Body of pancreas (tissue), 2 donors: ENCODE data around the gene SPDYE17. TPM values are rescaled to one million over a fixed set of nuclear protein-coding genes. Genes with fewer than 3 reads are reported as not detected.

Experiments used
- small RNA-seq: library from RNA; depleted of rRNA; stranded (forward); fragments of <200 nt; gene quantifications from one replicate; pipeline ENCODE3, GENCODE V24; 2016
- total RNA-seq, 2 donors: library from RNA; depleted of rRNA; stranded (reverse); fragments of >200 nt; gene quantifications; one replicate each; pipeline ENCODE4 v1.1.0, GENCODE V29; 2016

SPDYE17 gene
- total RNA-seq, 2 donors from 2014 or later: not detected

Small RNA genes within 50 kb of the gene (small RNA-seq; reads per million reads assigned to genes)
- not detected for gene RF00019

Other genes starting within 250 kb of the SPDYE17 start
- gene SPDYE18, start 30.2 kb upstream of the SPDYE17 start, total RNA-seq: 1 to 10 TPM in 1 of 2 donors, not detected in 1; 6.6 TPM
- 1 to 10 TPM; 3.3 to 7.5 TPM for gene CCDC146, start 90.3 kb upstream of the SPDYE17 start, total RNA-seq
- gene FGL2, start 167.5 kb upstream of the SPDYE17 start, total RNA-seq: 1 to 10 TPM; 4.3 to 9.1 TPM